Right forelimb (tissue), 1 donor: ENCODE data around the gene ENOX1.

Source experiments
- DNase-seq: peaks from one replicate; pipeline ENCODE4 v3.0.0-alpha.2; 2018

Gene ENOX1

GRCh38 chr13:43664700-43665191, 122.0 kb downstream of the ENOX1 start:
- DNase-seq: no peak

DNA sequence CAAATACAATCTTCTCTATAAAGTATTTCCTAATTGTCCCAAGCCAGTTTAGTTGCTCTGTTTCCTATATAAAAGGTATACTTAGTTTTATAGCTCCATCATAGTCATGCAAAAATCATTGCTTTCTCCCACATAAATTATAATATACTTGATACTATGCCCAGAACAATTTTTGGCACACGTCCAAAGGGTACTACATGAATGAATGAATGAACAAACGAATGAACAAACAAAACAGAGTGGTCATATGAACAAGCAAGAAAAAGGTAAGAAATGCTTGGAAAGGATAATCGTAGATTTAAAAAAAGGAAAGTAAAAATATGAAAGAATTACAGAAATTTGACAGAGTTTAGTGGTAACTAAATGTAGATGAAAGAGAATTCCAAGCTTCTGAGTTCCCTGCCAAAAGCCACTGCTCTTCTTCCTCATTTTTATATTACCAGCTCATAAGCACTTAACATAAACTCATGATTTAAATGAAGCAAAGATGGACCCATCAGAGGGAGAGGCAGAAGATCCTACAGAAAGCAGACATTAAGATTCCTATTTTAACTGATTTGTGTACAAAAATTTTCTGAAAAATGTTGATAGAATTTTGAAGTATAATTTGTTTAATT, 123.2 kb downstream of the ENOX1 start:
- DNase-seq: no peak

GRCh38 chr13:43662976-43663375, 123.8 kb downstream of the ENOX1 start:
- DNase-seq: no peak

GRCh38 chr13:43661161-43661830, 125.5 kb downstream of the ENOX1 start:
- no peak for DNase-seq

DNA sequence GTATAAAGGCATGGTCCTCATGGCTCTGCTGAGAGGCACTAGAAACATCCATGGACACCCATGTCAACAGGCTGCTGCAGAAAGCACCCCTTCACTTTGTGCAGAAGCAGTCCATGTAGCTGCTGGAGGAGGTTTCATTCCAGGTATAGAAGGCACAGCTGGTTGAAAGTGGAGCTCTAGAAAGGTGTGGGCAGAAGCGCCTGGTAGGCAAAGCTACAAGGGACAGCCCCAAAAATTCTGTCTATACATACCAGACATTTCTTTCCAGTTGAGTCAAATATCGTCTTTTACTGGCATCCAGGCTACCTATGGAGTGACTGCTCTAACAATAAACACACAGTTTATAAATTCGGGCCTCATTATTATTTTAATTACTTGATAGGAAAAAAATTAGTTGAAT, 129.3 kb downstream of the ENOX1 start:
- no peak for DNase-seq

DNA sequence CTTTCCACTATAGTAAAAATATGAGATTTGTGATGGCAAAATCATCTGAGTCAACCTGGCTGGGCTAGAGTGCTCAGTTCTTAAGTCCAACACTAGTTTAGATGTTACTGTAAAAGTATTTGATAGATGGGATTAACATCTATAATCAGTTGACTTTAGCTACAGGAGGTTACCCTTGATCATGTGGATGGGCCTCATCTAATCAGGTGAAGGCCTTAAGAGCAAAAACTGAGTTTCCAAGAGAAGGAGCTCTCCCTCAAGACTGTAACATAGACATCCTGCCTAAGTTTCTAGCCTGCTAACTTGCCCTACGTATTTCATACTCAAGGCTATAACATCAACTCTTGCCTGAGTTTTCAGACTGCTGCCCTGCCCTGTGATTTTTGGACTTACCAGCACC, 132.8 kb downstream of the ENOX1 start:
- DNase-seq: no peak

GRCh38 chr13:43653395-43653794, 133.4 kb downstream of the ENOX1 start:
- no peak for DNase-seq

GRCh38 chr13:43652760-43653159, 134.0 kb downstream of the ENOX1 start:
- DNase-seq: no peak

DNA sequence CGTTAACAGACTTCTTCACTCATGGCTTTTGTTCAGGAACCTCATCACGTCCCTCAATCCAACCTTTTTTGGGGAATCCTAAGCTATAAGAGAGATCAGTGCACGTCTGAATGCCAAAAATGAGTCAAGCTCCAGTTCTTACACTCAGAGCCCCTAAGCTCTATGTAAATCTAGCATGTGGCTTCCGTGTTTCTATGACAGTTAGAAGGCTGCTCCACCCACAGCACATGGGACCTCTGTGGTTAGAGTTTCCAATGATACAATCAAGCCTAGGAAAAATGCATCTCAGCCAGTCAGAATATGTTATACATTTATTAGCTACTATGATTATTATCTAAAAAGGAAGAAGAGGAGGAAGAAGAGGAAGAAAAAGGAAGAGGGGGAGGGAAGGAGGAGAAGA, 135.9 kb downstream of the ENOX1 start:
- no peak for DNase-seq

GRCh38 chr13:43648733-43649132, 138.0 kb downstream of the ENOX1 start:
- no peak for DNase-seq

- DNase-seq: no peak
Observed at GRCh38 chr13:43647471-43647870, 139.3 kb downstream of the ENOX1 start.

GRCh38 chr13:43640476-43640875, 146.3 kb downstream of the ENOX1 start:
- no peak for DNase-seq

- DNase-seq: no peak
Observed at GRCh38 chr13:43631106-43631505, 155.7 kb downstream of the ENOX1 start.

DNA sequence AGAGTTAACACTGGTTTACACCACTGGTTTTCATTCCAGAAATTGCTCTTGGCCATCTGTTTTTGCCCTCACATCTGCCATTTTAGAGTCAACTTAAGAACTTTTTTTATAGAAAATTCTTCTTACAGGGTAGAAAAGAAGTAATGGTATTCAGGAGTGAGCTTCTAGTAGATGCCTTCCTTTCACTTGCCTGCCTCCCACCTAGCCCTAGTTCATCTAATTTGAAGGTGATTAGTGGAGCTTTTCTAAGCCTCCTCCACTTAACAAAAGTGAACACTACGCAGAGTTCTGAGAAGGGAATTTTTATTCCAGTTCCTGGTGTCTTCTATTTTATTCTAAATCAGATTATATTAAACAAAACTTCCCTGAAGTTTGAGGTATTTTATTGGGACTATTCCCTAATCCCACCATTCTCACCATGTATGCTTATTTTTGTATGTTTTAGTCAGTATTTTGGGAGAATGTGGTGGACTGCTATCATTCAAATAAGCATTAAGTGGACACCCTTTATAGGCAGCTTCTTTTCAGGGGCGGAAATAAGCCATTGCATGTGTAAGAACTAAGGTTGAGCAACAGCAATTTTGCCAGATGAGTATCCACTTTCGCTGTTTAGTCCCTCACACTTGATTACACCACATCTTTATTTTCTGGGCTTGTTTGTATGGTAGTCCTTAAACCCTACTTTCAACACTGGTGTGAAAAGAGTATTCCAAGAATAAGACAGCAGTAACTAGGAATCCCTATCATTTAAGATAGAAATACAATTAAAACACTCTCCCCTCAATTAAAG, 156.9 kb downstream of the ENOX1 start:
- DNase-seq: no peak

DNA sequence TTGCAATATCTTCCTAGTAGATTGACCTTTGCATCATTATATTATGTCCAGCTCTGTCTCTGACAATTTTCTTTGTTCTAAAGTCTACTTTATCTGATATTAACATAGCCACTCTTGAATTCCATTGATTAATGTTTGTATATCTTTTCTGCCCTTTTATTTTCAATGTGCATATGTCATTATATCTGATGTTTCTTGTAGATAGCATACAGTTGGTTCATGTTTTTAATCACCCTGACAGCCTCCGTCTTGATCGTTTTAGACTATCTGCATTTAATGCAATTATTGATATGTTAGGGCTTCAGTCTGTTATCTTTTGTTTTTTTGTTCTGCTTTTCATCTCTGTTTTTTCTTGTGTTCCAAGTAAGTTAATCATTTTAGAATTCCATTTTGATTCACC, 159.8 kb downstream of the ENOX1 start:
- DNase-seq: no peak

GRCh38 chr13:43614063-43614462, 172.7 kb downstream of the ENOX1 start:
- no peak for DNase-seq

DNA sequence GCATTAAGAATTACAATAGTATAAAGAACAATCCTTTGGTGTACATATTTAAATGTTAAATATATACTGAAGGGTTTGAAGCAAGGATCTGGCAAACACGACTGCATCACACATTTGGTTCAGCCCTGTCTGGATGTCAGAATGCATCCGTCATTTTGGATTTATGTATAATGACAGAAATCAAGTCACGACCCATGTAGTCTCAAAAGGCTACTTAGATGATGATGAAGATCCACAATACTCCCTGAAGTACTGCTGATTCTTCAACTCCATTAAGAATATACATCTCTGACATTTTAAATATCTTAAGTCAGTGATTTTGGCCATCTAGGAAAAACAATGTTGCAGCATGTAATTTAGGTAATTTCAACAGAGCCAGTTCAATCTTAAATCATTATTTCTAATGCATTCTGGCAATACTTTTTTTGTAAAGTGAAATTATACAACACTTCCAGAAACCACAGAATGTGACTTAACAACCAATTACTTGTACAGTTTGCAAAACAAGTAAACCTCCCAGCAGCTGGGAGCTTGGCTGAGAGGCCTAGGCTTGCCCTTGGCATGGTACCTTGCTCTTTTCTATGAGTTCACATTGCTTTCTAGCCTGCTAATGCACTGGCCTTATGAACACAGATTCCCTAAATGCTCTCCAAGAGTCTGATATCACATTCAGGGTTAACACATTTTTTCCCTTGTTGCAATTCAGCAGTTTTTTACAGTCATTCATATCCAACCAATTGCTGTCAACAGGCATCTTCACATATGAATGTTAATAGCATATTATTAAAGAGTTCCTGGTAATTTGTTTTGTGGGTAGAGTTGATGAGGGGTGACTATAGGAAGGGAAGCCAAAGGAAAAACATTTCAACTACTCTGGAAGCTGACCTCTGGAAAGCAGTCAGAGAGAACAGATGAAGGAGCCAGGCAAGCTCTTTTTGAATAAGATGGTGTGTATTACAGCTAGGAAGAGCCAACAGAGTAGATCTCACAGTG, 175.2 kb downstream of the ENOX1 start:
- DNase-seq: no peak

- no peak for DNase-seq
Observed at GRCh38 chr13:43608400-43609137, 178.2 kb downstream of the ENOX1 start.

- DNase-seq: no peak
Observed at GRCh38 chr13:43597599-43597945, 189.2 kb downstream of the ENOX1 start.

DNA sequence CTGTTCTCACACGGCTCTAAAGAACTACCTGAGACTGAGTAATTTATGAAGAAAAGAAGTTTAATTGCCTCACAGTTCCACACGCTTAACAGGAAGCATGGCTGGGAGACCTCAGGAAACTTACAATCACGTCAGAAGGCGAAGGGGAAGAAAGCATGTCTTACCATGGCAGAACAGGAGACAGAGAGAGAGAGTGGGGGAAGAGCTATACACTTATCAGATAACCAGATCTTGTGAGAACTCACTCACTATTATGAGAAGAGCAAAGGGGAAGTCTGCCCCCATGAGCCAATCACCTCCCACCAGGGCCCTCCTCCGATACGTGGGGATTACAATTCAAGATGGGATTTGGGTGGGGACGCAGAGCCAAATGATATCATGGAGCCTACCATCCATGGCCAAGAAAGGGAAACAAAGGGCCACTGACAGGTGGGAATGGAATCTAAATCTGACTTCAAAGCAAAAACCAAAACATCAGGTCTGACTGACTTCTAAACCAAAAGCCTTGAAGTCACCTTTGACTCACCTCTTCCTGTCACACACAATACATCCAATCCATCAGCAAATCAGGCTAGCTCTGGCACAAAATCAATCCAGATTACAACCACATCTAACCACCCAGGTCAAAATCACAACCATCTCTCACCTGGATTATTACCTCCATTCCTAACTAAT, 189.7 kb downstream of the ENOX1 start:
- DNase-seq: no peak

GRCh38 chr13:43596006-43596405, 190.8 kb downstream of the ENOX1 start:
- DNase-seq: no peak
